Keratinocyte (primary cell): ENCODE data around the gene ZFP62. TPM values are rescaled to one million over a fixed set of nuclear protein-coding genes. Genes with fewer than 3 reads are reported as not detected.

Experiments used
- DNase-seq: peaks from one replicate; pipeline ENCODE4 v3.0.0-alpha.2; 2011; ENCODE audit warnings: low read depth, missing footprints, low spot score
- FAIRE-seq: peaks from 2 replicates; lab custom pipeline; 2011; peaks lifted over from hg19 to GRCh38; lab: Jason Lieb, UNC
- H2AFZ ChIP-seq: 2 replicates; pipeline ENCODE4 v1.6.0; 2012; ENCODE audit warnings: low read length, control low read depth, inconsistent platforms; ENCODE audit not compliant: control insufficient read depth
- H3K27ac ChIP-seq: 2 replicates; pipeline ENCODE4 v1.5.1; 2011; ENCODE audit warnings: low read length; ENCODE audit not compliant: control insufficient read depth, insufficient read depth
- H3K27me3 ChIP-seq: 3 replicates; pipeline ENCODE4 v1.6.0; 2011; ENCODE audit warnings: low read length; ENCODE audit not compliant: control insufficient read depth, insufficient read depth; ENCODE audit errors: extremely low read depth
- H3K36me3 ChIP-seq, 2 experiments: 2 replicates in 1 of 2; 3 replicates in 1 of 2; pipeline ENCODE4 v1.5.1; 2011; ENCODE audit warnings: low read length in 2 of 2, mild to moderate bottlenecking in 1 of 2; ENCODE audit not compliant: control insufficient read depth in 2 of 2, insufficient read depth in 2 of 2; ENCODE audit errors: extremely low read depth in 1 of 2
- H3K4me1 ChIP-seq: 3 replicates; pipeline ENCODE4 v1.5.1; 2011; ENCODE audit warnings: low read length; ENCODE audit not compliant: control insufficient read depth, insufficient read depth; ENCODE audit errors: extremely low read depth
- H3K4me2 ChIP-seq: 3 replicates; pipeline ENCODE4 v1.6.0; 2011; ENCODE audit warnings: low read depth, low read length; ENCODE audit not compliant: control insufficient read depth, insufficient read depth; ENCODE audit errors: extremely low read depth
- H3K4me3 ChIP-seq, 3 experiments: fragments of 200-600 bp in 1 of 3; sonication (generic) in 1 of 3; 2 replicates in 2 of 3; 3 replicates in 1 of 3; pipeline ENCODE4 v1.5.1; 2011 to 2016; ENCODE audit warnings: low read length in 3 of 3, mild to moderate bottlenecking in 3 of 3, control low read depth in 2 of 3, inconsistent platforms in 1 of 3, low read depth in 1 of 3, mixed read lengths in 1 of 3, mixed run types in 1 of 3, moderate library complexity in 1 of 3; ENCODE audit not compliant: control insufficient read depth in 2 of 3, insufficient read depth in 2 of 3; ENCODE audit errors: extremely low read depth in 1 of 3
- H3K79me2 ChIP-seq: 2 replicates; pipeline ENCODE4 v1.6.0; 2012; ENCODE audit warnings: low read length; ENCODE audit not compliant: control insufficient read depth, insufficient read depth
- H3K9ac ChIP-seq: 3 replicates; pipeline ENCODE4 v1.6.0; 2011; ENCODE audit warnings: low read length; ENCODE audit not compliant: control insufficient read depth, insufficient read depth; ENCODE audit errors: extremely low read depth
- H3K9me1 ChIP-seq: 3 replicates; pipeline ENCODE4 v1.6.0; 2011; ENCODE audit warnings: low read length; ENCODE audit not compliant: control insufficient read depth, insufficient read depth; ENCODE audit errors: extremely low read depth
- H3K9me3 ChIP-seq: 2 replicates; pipeline ENCODE4 v1.5.1; 2012; ENCODE audit warnings: low read depth, low read length; ENCODE audit not compliant: control insufficient read depth
- H4K20me1 ChIP-seq: 3 replicates; pipeline ENCODE4 v1.6.0; 2011; ENCODE audit warnings: low read length; ENCODE audit not compliant: control insufficient read depth, insufficient read depth; ENCODE audit errors: extremely low read depth
- dilution Hi-C: fragments of 300-500 bp; cut with MboI; formaldehyde crosslinking; loops from one replicate; pipeline ENCODE4 v1.7.0; 2020; ENCODE audit warnings: low sequenced_read_pairs; ENCODE audit not compliant: extremely low pct_ligation_motif_present
- polyA plus RNA-seq, 5 experiments: library from polyadenylated mRNA; depleted of rRNA in 3 of 5; stranded (reverse) in 3 of 5; stranded (forward) in 1 of 5; unstranded in 1 of 5; fragments of >200 nt; gene quantifications; 1 replicate in 1 of 5; 2 replicates in 3 of 5; 3 replicates in 1 of 5; pipeline versions ENCODE4 v1.2.1 to v1.2.3, GENCODE V29; 2011 to 2012; ENCODE audit warnings: missing spikeins in 2 of 5, low read depth in 1 of 5, low replicate concordance in 1 of 5
- small RNA-seq, 3 experiments: library from RNA; depleted of rRNA; stranded (forward); fragments of <200 nt; gene quantifications; one replicate each; pipeline ENCODE3, GENCODE V24; 2012; ENCODE audit warnings: low read depth in 3 of 3, low replicate concordance in 1 of 3; ENCODE audit not compliant: insufficient read length in 3 of 3
- TF ChIP-seq, protein P1 (sequence below), 3 experiments: IDR thresholded peaks in 1 of 3; conservative IDR thresholded peaks in 1 of 3; optimal IDR thresholded peaks in 1 of 3; 2 replicates in 2 of 3; 3 replicates in 1 of 3; pipeline versions ENCODE3 to v1.5.1; 2011; ENCODE audit warnings: low read length in 3 of 3, mild to moderate bottlenecking in 3 of 3, moderate library complexity in 2 of 3, control low read depth in 1 of 3, inconsistent platforms in 1 of 3; ENCODE audit not compliant: insufficient read depth in 2 of 3; ENCODE audit errors: extremely low read depth in 1 of 3

The ZFP62 gene
- polyA plus RNA-seq, 1 donor (not counting 4 experiments of a cell fraction or from before 2014, with no cell fraction given): 21.5 TPM

DNA sequence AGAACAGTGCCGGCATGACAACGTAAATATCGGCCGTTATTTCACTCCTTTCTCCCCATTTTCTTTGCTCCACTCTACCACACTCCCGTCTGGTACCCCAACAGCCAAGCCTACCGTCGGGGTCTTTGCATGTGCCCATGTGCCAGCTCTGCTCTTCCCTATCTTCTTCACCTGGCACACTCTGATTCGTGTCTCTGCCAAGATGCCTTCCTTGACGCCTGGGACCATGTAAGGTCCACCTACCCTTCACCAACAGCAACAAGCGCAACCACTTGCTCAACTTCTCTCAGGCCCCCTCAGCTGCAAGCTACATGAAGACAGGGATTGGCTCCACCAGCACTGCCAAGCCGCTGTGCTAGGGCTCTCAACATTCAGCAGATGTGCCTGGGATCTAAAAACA lies 62.9 kb downstream of the ZFP62 start:
- H2AFZ ChIP-seq: no peak overlapping the region
- peaks cover 49% of the 10 kb centered on the region for H3K4me1 ChIP-seq
- H3K4me3 ChIP-seq: no peak overlapping the region
- peaks cover 40% of the 10 kb centered on the region for H4K20me1 ChIP-seq
- FAIRE-seq (no peak), DNase-seq (no peak)
- H3K79me2 ChIP-seq: peaks cover 82% of the 10 kb centered on the region
- H3K36me3 ChIP-seq: peaks cover 5 to 28% of the 10 kb centered on the region in 2 experiments
- H3K9me3 ChIP-seq: no peaks in the 10 kb centered on the region
- H3K27ac ChIP-seq: no peak overlapping the region
- TF ChIP-seq, protein P1, sequence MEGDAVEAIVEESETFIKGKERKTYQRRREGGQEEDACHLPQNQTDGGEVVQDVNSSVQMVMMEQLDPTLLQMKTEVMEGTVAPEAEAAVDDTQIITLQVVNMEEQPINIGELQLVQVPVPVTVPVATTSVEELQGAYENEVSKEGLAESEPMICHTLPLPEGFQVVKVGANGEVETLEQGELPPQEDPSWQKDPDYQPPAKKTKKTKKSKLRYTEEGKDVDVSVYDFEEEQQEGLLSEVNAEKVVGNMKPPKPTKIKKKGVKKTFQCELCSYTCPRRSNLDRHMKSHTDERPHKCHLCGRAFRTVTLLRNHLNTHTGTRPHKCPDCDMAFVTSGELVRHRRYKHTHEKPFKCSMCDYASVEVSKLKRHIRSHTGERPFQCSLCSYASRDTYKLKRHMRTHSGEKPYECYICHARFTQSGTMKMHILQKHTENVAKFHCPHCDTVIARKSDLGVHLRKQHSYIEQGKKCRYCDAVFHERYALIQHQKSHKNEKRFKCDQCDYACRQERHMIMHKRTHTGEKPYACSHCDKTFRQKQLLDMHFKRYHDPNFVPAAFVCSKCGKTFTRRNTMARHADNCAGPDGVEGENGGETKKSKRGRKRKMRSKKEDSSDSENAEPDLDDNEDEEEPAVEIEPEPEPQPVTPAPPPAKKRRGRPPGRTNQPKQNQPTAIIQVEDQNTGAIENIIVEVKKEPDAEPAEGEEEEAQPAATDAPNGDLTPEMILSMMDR (optimal IDR thresholded peaks at IDR 0.05 in 1 of 3, IDR thresholded peaks at IDR 0.05 in 1 of 3, conservative IDR thresholded peaks at IDR 0.05 in 1 of 3; ENCODE audit: extremely low read depth in 1 of 3, insufficient read depth in 2 of 3, low read length in 3 of 3): no peak
- peaks cover 21% of the 10 kb centered on the region for H3K9me1 ChIP-seq
- dilution Hi-C loops: no loop called here
- no peaks in the 10 kb centered on the region for H3K27me3 ChIP-seq
- H3K9ac ChIP-seq: no peak overlapping the region
- no peak overlapping the region for H3K4me2 ChIP-seq

Small RNA genes lying within 50 kb of the gene (small RNA-seq; reads per million reads assigned to genes)
- gene RF00019: 0 reads per million in 3 experiments

Other genes starting within 250 kb of the ZFP62 start
- 0.03 to 0.05 TPM in 2 of 3 replicates, not detected in the other for gene FLT4, start 211.7 kb downstream of the ZFP62 start, polyA plus RNA-seq
- not detected in 3 replicates for gene OR2Y1, start 121.2 kb downstream of the ZFP62 start, polyA plus RNA-seq
- 80.3 to 108 TPM (median 98.3 TPM) in 3 replicates for gene MGAT1, start 58.5 kb downstream of the ZFP62 start, polyA plus RNA-seq
- not detected in 3 replicates for gene BTNL8, start 37.9 kb upstream of the ZFP62 start, polyA plus RNA-seq
- gene BTNL3, start 127.6 kb upstream of the ZFP62 start, polyA plus RNA-seq: not detected in 3 replicates
- gene BTNL9, start 179.0 kb upstream of the ZFP62 start, polyA plus RNA-seq: 0.07 to 0.14 TPM in 2 of 3 replicates, not detected in the other